ENCODE measurements around the gene NDUFB8. TPM values are rescaled to one million over a fixed set of nuclear protein-coding genes. Genes with fewer than 3 reads are reported as not detected.

The NDUFB8 gene
- total and polyA plus RNA-seq, 10 of the 15 experiments (the other 5 are each of a cell fraction or from before 2014, with no cell fraction given): 180 to 572 (median 382) TPM

DNA sequence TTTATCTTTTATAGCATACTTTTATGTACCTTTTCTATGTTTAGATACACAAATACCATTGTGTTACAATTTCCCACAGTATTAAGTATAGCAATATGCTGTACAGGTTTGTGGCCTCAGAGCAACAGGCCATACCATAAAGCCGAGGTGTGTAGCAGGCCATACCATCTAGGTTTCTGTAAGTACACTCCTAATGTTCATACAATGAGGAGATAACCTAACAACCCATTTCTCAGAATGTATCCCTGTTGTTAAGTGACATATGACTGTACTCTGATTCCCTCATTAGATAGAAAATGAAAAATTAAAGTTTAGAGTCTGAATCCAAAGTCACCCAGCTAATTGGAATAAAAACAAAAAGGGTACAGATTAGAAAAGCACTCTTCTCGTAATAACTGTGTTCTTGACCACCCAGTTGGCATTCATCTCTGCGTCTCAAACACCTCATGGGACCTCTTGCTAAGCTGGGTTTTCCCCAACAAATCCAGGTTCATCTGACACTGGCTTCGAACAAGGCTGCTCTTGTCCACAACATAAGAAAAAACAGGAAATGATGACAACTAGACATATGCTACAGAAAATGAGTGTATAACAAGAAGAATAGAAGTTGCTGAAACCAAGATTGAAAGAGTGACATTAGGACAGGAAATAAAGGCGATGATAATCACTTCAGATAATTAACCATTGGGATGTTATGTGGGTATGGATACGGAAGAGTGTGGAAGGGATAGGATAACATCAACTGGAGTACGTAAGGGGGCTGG, 1.4 kb downstream of the NDUFB8 start:
- POLR2A ChIA-PET: no interaction called here
- TF ChIP-seq SUPT20H (IDR thresholded peaks at IDR 0.05; ENCODE audit: borderline replicate concordance, control insufficient read depth, low read depth, low read length) (no peak), PAX8 (IDR thresholded peaks at IDR 0.05) (no peak), NR2F1 (conservative IDR thresholded peaks at IDR 0.05) (no peak), EGR1 (IDR thresholded peaks at IDR 0.05; ENCODE audit: borderline replicate concordance in 1 of 2, low read depth in 2 of 2, low read length in 2 of 2) (no peak), MYC (IDR thresholded peaks at IDR 0.05; ENCODE audit: insufficient read depth, insufficient read length, insufficient replicate concordance, low read length, severe bottlenecking) (no peak), POLR2AphosphoS5 (IDR thresholded peaks at IDR 0.05; ENCODE audit: low read length) (0 out of 2 replicates have a peak, but pooled peaks have one; percentile 25), CBX5 (IDR thresholded peaks at IDR 0.05; ENCODE audit: low read depth) (no peak), CREB1 (IDR thresholded peaks at IDR 0.05; ENCODE audit: low read depth) (no peak), RAD21 (IDR thresholded peaks at IDR 0.05; ENCODE audit: insufficient read depth, low read depth, low read length) (no peak), CEBPB (IDR thresholded peaks at IDR 0.05; ENCODE audit: borderline replicate concordance in 1 of 2, low read depth in 2 of 2, low read length in 2 of 2) (no peak), STAT1 (conservative IDR thresholded peaks at IDR 0.05) (no peak), ZBED1 (IDR thresholded peaks at IDR 0.05; ENCODE audit: borderline replicate concordance) (no peak), SPI1 (IDR thresholded peaks at IDR 0.05; ENCODE audit: borderline replicate concordance, insufficient read depth, low read depth, low read length) (peak; percentile 52; the same call in 1 of the 2 replicates), MTA2 (IDR thresholded peaks at IDR 0.05; ENCODE audit: low read depth) (0 out of 2 replicates have a peak, but pooled peaks have one; percentile 15), HDGF (IDR thresholded peaks at IDR 0.05) (no peak), IKZF2 (IDR thresholded peaks at IDR 0.05) (peak in 1 of 2 experiments; percentile 33; a peak in 2 of 4 replicates), POU2F2 (IDR thresholded peaks at IDR 0.05; ENCODE audit: borderline replicate concordance, low read depth, low read length) (no peak)
- TF ChIP-seq, protein P1, sequence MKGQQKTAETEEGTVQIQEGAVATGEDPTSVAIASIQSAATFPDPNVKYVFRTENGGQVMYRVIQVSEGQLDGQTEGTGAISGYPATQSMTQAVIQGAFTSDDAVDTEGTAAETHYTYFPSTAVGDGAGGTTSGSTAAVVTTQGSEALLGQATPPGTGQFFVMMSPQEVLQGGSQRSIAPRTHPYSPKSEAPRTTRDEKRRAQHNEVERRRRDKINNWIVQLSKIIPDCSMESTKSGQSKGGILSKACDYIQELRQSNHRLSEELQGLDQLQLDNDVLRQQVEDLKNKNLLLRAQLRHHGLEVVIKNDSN (IDR thresholded peaks at IDR 0.05; ENCODE audit: borderline replicate concordance, extremely low read length, insufficient read depth, low read depth, low read length): no peak
- TF ChIP-seq, protein P2, sequence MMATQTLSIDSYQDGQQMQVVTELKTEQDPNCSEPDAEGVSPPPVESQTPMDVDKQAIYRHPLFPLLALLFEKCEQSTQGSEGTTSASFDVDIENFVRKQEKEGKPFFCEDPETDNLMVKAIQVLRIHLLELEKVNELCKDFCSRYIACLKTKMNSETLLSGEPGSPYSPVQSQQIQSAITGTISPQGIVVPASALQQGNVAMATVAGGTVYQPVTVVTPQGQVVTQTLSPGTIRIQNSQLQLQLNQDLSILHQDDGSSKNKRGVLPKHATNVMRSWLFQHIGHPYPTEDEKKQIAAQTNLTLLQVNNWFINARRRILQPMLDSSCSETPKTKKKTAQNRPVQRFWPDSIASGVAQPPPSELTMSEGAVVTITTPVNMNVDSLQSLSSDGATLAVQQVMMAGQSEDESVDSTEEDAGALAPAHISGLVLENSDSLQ (IDR thresholded peaks at IDR 0.05): peak; percentile 60

More for the DNA sequence above, 1.4 kb downstream of the NDUFB8 start:
- Histone ChIP-seq H4K20me1 (ENCODE audit: control insufficient read depth, insufficient read depth) (no peaks in the 10 kb centered on the region), H3K4me1 (ENCODE audit: control insufficient read depth, insufficient read depth, low read length) (peaks cover 3% of the 10 kb centered on the region; the same call in 1 of the 2 replicates), H3K4me3 (peak overlapping the region; percentile 95), H3K9me3 (replicated peaks; ENCODE audit: control insufficient read depth, insufficient read depth, low read length) (no peaks in the 10 kb centered on the region; the same call in 2 of the 3 replicates), H3K27me3 (replicated peaks in 1 of 2; ENCODE audit: control insufficient read depth in 2 of 2, insufficient read depth in 2 of 2, low read length in 1 of 2) (no peaks in the 10 kb centered on the region), H3K27ac (ENCODE audit: control insufficient read depth, insufficient read depth) (peak overlapping the region; percentile 91), H2AFZ (ENCODE audit: control insufficient read depth, low read depth, low read length) (no peak overlapping the region; the same call in 1 of the 2 replicates), H3K79me2 (ENCODE audit: control insufficient read depth, insufficient read depth, low read length) (peaks cover 35% of the 10 kb centered on the region), H3K36me3 (ENCODE audit: control insufficient read depth in 2 of 2, insufficient read depth in 2 of 2, low read length in 1 of 2) (peaks cover 9 to 28% of the 10 kb centered on the region in 2 experiments), H3K4me2 (ENCODE audit: control insufficient read depth, insufficient read depth) (peak overlapping the region; percentile 87), H3K9ac (ENCODE audit: control insufficient read depth, insufficient read depth, low read length) (peak overlapping the region; percentile 98)
- DNase-seq (ENCODE audit: low read depth, low spot score): no peak
- ChIA-PET SMC1A (ENCODE audit: uncharacterized antibody, unreplicated experiment) (interaction anchor here (0.6 to 3.1 kb wide), 3 partner anchors 11 to 383 kb away, joined by 3 to 23 read pairs (median 5); no protein-coding TSS in a partner anchor), CTCF (interaction anchor here (1.2 to 2.8 kb wide), 5 partner anchors 8 to 94 kb away, joined by 3 to 37 read pairs (median 7); partner anchors contain the start of gene HIF1AN), RAD21 (ENCODE audit: unreplicated experiment) (interaction anchor here (1.1 to 2.4 kb wide), 2 partner anchors 10 to 96 kb away, joined by 4 to 11 read pairs; no protein-coding TSS in a partner anchor)
- BruUV-seq (replicated peaks): TSS peak; percentile 70
- WGBS (ENCODE audit: insufficient coverage, insufficient replicate concordance, low lambda C conversion rate, missing lambda C conversion rate): 0% methylated on average over 7 of the region's 7 CpGs
- peak; percentile 56 for FAIRE-seq
- in situ Hi-C loops (cut with MboI): no loop called here
- intact Hi-C loops (cut with micrococcal nuclease; ENCODE audit: unreplicated experiment): no loop called here
- ATAC-seq: peak; percentile 45

Measured in GM12878 (cell line).